CD4-positive, alpha-beta T cell treated with Interferon alpha-2 for 1 hour (primary cell): Measurements from ENCODE around the gene UFD1.

ENCODE experiments used
- DNase-seq, 2 donors: peaks; one replicate each; pipeline ENCODE4 v3.0.0-alpha.2; 2020 to 2022

The UFD1 gene

DNA sequence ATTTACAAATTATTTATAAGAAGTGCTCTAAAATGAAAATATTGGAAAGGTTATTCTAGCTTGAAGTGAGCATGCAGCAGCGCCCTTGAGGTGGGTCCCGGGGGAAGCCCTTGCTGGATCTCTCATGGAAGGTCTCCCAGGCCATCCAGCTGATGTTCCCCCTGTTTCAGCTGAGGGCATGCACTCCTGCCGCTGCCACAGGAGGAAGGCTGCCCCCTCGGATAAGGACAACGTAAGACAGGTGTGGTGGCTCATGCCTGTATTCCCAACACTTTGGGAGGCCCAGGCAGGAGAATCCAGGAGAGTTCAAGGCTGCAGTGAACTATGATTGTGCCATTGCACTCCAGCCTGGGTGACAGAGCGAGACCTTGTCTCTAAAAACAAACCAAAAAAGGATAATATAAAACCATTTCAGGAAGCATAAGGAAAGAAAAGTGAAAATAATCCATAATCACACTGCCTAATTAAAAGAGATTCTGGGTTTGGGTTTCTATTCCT is 15.7 kb upstream of the UFD1 start:
- DNase-seq, result no peak

DNA sequence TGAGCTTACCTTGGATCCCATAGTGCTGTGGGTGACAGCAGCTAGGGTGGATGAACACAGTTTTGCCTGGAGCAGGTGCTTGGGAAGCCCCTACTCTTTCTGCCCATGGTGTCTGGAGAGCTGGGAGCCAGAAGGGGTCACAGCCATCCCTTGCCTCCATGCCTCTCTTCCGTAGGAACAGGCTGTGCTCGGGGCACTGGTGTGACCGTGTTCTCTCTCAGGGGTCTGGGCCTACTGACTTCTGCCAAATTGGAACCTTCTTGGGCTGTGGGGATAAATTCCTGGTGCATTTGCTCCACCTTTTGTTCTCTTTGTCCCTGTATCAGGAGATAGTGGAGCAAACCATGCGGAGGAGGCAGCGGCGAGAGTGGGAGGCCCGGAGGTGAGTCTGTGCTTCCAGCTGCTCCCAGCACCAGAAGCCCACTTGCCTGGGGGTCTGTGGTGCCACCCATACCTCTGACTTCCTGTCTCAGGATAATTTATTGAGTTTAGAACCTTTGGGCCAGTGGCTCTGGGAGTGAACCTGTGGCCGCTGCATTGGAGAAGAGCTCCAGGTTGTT is 15.1 kb upstream of the UFD1 start:
- DNase-seq, result no peak

DNA sequence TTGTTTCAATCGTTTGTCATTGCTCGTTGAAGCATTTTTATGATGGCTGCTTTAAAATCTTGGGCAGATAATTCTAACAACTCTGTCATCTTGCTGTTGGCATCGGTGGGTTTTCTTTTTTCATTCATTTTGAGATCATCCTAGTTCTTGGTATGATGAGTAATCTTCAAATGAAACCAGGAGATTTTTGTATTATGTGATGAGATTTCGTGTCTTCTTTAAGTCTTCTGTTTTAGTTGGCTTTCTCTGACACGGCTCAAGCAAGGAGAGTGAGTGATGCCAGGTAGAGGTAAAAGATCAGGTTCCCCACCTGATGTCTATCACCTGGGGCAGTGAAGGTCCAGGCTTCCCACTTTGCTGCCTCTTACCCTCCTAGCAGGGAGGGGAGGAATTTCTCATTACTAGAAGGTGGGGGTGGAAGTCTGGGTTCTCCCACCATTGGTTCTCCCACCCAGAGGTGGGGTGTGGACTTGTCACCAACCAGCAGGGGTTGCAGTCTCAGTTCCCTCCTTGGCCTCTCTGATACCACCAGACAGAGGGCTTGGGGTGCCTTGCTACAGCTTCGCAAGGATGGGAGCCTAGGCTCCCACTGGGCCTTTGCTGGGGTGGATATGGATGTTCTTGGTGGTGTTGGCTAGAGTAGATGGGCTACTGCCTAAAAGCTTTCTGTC is 13.6 kb upstream of the UFD1 start:
- DNase-seq, result no peak

DNA sequence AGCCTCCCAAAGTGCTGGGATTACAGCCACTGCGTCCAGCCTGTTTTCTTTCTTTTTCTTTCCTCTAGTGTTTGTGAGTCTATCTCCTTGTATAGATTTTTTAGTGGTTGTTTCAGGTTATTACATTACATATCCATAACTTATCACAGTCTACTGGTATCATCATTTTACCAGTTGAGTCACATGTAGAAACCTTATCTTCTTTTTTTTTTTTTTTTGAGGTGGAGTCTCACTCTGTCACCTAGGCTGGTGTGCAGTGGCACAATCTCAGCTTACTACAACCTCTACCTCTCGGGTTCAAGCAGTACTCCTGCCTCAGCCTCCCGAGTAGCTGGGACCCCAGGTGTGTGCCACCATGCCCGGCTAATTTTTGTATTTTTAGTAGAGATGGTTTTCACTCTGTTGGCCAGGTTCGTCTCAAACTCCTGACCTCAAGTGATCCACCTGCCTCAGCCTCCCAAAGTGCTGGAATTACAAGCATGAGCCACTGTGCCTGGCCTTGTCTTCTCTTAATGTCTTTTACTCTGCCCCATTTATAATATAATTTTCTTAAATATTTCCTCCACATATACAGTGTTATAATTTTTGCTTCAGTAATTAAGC is 11.7 kb upstream of the UFD1 start:
- DNase-seq, result no peak

DNA sequence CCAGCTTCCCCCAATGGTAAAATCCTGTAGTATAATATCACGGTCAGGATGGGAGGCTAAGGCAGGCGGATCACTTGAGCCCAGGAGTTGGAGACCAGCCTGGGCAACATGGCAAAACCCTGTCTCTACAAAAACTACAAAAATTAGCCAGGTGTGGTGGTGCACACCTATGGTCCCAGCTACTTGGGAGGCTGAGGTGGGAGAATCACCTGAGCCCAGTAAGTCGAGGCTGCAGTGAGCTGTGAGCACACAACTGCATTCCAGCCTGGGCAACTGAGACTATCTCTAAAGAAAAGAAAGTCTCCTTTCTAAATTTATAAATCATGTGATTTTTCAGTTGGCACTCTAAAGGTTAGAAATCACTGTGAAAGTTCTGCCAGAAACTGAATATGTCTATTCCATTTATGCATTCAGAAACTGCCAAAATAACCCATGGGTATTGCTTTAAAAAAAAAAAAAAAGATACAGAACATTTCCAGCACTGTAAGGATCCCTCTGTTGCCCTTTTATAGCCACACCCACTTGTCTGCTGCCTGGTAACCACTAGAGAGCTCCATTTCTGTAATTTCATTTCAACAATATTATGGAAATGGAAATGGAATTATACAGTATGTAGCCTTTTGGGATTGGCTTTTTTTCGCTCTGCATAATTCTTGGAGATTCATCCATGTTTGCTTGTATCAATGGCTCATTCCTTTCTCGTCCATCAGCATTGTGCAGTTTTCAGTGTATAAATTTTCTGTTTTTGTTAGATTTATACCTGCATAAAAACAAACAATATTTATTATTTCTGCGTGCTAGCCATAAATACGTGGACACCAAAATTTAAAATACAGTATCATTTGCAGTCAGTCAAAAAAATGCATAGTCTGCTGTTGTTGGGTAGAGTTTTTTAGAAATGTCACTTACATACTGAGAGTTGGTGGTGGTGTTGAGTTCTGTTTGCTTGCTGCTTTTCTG is 10.2 kb upstream of the UFD1 start:
- DNase-seq, result peak in 1 of 2 donors; percentile 3

DNA sequence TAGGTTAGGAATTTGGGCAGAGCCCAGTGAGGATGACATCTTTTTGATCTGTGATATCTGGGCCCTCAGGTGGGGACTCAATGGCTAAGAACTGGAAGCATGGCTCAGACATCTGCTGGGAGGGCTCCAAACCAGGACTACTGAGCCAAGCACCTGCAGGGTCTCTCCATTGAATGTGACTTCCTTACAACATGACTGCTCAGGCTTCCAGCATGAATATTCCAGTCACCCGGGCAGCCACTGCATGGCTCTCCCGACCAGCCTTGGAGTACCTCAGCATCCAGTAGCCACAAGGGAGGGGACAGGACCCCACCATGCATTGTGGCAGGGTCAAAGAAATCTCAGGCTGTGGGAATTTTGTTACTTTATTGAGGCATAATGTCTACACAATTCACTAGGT is 9.3 kb upstream of the UFD1 start:
- DNase-seq, result no peak

DNA sequence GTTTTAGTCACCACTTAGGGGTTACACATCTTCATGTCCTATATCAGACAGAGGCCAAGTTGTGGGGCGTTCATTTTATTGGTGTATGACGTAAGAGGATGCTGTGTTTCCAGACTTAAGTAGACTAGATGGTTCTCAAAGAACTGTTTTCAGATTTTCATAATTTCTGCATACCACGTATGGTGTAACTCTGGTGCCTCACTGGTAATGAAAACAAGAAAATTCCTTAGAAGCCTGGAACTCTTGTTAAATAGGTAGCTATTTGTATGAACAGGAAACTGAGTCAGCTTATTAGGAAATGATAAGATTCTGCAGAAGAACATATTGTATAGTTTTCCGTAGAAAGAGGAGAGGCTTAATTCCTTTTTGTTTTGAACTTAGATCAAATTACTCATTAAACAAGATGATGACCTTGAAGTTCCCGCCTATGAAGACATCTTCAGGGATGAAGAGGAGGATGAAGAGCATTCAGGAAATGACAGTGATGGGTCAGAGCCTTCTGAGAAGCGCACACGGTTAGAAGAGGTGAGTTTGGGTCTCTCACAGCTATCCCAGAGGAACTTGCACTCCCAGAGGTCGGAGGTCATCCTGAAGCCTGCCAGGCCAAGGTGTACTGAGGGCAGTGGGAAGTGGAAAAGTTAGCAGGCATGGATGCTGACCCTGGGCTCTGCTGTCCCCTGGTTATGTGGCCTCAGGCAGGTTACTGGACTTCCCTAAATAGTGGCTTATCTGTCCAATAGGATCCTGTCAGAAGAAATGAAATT is 4.7 kb upstream of the UFD1 start:
- no peak for DNase-seq

DNA sequence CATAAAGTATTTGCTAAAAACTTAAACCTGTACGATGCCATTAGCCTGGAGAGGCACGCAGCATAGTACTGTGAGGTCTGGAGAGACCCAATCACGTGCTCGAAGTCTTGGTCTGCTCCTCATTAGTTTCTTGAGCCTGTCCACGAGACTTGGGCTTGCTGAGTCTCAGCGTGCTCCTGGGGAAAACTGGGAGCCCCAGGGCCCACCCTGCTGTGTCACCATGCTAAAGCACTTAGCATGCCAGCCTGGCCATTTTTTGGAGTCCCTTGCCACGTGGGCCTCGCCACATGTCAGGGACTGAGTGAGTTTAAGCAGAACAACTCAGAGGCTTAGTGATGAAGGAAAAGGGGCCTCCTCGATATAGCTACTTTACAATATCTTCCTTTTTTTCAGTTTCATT is 3.3 kb upstream of the UFD1 start:
- DNase-seq, result no peak

DNA sequence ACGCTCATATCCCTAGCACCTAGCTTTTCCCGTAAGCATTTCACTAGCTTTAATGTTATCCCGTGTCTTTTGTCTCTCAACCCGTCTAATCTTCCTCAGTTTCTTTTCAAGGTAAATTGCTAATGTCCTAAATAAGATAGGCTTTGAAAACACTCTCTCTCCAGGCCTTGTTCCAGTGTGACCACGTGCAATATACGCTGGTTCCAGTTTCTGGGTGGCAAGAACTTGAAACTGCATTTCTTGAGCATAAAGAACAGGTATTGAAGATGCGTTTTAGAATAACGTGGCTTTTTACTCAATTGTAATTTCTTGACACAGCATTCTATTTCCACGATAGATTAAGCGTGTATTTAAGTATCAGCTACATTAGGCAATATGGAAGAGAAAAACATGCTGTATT is 1.8 kb upstream of the UFD1 start:
- DNase-seq, result no peak

DNA sequence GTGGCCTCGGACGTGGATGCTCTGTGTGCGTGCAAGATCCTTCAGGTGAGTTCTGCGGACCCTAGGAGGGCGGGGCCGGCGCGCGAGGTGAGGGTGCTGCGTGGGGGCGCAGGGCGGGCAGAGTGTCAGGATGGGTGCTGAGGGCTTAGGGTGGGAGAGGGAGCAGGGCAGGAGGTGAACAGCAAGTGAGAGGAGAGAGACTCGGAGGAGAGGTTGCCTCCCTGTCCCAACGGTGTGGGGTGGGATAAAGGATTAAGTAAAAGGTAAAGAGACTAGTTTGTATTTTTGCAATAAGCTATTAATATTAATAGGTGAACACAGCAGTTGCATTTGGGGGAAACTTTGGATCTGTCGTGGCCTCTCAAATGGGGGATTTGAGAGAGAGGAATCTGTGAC is 1.2 kb upstream of the UFD1 start:
- DNase-seq, result no peak

DNA sequence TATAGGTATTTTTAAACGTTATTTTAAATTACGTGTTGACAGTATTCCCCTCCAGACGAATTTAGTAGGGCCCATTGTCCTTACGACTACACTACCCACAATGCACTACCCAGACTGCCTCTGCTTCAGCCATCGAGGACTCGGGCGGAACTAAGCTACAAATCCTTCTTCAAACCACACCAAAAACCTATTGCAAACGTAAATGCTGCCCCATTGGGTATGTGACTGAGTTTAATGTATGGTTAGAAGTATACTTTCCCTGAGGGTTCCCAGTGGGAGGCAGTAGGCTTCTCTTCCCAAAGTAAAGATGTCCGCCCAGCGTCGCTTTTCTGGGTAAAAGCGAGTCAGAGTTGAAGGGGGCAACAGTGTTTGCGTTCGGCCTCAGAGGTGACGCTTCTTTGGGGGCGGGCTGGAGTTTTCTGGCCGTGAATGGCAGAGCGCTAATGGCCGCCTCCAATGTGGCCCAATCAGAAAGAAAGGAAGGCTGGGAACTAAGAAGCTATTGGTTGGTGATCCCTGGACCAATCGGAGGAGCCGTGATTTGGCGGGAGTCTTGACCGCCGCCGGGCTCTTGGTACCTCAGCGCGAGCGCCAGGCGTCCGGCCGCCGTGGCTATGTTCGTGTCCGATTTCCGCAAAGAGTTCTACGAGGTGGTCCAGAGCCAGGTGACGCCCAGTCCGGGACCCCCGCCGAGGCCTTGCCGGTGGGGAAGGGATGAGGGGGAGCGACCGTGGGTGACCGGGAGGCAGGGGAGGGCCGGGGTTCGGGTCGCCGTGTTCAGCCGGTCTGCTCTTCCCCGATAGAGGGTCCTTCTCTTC is 571 bp upstream of the UFD1 start, which contains the start of gene CDC45:
TSS of gene CDC45 (plus strand) at position 566 of the 818 bp plus-strand sequence. CDS start at position 615, 49 bp downstream.
- peak; percentile 96 to 98 for DNase-seq

DNA sequence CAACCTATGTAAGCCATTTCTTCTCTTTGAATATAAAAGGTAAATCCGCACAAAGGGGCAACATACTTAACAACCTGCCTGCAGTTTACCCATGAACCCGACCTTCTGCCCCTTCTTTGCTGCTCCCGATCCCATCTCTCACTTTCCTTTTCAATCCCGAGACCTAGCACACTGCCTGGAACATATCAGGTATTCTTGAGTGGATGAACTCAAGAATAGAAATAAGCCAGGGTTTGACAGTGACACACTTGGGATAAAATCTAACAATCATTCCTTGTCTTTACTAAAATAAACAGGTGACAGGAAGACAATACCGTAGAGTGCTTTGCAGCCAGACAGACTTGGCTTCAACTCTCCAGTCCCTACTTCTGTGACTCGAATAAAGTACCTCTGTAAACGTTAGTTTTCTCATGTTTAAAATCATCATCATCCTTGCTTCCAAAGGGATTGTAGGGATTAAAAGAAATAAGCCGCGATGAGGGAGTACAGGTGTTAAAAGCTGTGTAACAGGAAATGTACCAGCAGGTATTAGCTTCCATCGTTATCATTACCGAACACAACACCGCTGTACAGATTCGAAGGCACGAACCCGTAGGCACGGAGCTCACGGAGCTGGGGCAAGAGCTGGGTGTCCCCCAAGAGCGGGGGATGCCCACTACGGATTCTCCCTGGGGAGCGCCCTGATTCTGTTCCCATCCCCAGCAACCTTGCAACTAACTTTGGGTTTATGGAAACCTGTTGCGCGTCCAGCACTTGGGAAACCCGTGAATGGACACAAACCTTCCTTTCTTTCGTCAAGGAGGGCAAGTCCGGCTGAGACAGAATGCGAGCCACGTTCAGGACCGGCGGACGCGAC is 720 bp downstream of the UFD1 start:
- peak in 1 of 2 donors; percentile 25 for DNase-seq

DNA sequence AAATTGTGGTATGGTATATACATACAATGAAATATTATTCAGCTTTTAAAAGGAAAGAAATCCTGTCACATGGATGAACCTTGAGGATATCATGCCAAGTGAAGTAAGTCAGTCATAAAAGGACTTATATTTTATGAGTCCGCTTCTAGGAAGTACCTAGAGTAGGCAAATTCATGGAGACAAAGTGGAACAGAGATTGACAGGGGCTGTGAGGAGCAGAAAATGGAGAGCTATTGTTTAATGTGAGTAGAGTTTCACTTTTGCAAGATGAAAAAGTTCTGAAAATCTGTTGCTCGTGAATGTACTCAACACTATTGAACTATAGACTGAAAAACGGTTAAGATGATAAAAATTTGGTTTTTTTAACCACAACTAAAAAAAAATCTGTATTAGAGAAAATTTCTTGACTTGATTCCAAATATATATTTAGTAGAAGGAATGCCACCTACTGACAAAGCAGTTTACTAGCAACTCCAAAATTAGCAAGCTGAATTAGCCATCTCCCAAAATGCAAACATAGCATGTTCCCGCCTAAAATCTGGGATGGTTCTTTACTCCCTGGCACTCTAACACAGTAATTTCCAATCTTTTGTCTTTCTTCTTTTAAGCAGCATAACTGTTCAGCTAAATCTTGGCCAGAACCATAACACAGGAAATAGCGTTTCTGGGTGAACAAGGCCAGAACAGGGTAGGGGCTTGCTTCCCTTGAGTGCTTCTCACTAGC is 1.5 kb downstream of the UFD1 start:
- peak in 1 of 2 donors; percentile 37 for DNase-seq

DNA sequence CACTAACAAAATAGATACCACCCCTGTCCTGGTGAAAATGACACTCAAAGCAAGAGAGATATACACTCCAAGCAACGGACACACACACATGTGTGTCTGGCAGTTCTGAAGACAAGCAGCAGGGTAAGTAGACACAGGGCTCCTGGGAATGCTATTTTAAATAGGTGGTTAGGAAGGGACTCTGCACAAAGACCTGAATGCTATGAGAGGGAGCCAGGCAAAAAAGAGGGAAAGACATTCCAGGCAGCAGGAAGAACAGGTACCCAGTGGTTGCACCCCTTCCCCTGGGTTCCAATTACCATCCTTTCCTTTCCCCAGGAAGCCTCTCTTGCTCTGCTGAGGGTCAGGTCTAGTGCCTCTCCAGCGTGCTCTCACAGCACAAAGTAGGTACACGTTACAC is 3.0 kb downstream of the UFD1 start:
- DNase-seq, result no peak

DNA sequence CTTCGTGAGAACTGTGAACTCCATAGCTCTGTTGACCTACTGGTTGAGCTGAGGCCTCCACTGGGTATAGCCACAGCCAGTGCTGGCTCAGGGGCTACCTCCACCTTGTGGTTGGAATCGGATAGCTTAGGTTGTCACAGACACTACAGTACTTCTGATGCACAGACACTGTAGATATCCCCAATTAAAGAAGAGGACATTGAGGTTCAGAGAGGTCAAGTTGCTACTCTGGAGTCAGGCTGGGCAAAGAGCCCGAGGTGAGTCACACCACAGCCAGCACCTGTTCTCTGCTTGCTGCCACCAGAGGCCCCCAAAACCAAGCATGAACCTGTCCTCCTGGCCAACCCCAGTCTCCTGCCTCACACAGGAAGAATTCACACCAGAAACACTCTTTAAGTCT is 5.4 kb downstream of the UFD1 start:
- DNase-seq, result no peak

DNA sequence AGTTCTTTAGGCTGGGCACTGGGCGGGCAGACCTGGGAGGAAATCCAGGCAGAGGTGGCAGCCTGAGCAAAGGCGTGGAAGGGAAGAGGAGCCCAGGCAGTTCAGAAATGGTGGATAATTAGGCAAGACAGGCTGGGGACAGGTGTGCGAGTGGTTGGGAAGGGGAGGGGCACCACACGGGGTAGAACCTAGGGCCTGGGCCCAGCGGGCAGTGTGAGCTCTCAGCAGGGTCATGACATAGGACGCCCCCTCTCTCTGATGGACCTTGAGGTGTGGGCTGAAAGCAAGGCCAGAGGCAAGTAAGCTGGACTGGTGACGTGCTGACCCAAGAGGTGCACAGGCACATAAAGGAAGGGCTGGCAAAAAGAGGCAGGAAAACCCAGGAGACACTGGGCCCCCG is 6.8 kb downstream of the UFD1 start:
- DNase-seq, result no peak

DNA sequence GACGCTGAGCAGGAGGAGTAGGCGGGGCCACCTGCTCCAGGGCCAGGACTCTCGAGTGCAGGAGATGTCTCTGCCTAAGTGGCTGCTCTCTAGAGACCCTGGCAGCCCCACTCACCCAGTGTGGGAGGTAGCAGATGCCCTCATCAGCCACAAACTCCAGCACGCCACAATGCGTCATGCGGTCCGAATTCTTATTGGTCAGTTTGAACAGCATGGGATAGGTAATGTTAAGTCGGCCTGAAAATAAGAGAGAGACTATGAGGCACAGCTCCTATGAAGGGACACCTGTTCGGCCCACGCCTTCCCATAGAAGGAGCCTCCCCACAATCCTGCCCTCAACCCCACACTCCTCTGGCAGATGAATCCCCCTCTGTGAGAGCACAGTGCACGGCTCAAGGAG is 7.4 kb downstream of the UFD1 start:
- no peak for DNase-seq

DNA sequence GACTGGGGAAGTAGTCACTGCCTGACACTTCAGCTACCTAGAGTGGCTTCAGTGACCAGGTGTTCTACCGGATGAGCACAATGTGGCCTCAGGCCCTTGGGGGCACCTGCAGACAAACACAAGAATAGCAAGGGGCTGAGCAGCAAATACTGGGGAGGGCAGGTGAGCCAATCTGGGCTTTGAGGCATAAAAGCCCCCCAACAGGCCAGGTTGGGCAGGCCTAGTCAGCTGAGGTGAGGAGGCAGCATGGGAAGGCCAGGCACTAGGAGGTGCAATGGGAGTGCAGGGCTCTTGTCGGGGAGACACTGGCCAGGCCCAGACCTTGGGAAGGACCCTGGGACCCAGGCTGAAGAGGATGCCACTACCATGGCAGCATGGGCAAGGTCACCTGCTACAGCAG is 9.0 kb downstream of the UFD1 start:
- DNase-seq, result no peak

DNA sequence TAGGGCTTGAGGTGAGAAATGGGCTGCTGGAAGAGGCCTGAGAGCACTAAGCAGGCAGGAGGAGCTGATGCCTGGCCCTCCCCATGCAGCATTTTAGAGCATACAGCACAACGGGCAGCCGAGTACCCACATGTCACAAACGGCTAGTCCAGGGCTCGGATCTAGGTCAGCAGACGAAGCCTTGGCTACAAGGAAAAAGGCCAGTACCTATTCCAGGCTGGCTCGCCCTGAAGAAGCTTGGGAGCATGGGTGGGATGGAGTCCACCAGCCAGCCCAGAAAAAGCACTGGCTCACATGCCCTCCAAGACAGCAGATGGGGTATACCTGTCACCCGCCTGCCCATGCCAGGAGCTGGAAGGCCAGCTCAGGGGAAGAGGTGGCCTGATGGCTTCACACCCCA is 9.6 kb downstream of the UFD1 start:
- DNase-seq, result no peak

DNA sequence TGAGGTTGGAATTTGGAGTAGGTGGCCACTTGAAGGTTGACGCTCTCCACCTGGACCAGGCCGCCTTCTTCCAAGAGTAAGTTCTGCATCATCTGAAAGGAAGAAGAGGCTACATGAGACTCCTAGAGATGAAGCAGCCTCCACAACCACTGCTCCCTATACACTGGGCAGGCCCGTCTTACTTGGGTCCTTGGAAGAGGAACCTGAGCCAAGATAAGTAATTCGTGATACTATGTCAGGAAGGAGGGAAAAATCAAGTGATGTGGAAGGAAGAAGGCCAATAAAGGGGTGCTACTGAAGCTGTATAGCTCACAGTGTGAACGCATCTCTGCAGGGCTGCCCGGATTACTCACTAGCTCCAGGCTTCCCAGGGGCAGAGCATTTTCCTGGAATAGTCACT is 11.1 kb downstream of the UFD1 start:
- no peak for DNase-seq
